GM21825 (cell line): Measurements from ENCODE around the gene BCL10.
"Not testable (repeated sequence)": the region's sequence is repeated elsewhere in the genome, so short reads cannot be mapped to it uniquely, and the experiment has no call there.

Experiments used
- ATAC-seq: cut with Tn5 transposase; IDR thresholded peaks from one replicate; pipeline ENCODE4 v1.9.1; 2021; ENCODE audit warnings: mild to moderate bottlenecking, moderate library complexity; ENCODE audit not compliant: unreplicated experiment

BCL10 gene

DNA sequence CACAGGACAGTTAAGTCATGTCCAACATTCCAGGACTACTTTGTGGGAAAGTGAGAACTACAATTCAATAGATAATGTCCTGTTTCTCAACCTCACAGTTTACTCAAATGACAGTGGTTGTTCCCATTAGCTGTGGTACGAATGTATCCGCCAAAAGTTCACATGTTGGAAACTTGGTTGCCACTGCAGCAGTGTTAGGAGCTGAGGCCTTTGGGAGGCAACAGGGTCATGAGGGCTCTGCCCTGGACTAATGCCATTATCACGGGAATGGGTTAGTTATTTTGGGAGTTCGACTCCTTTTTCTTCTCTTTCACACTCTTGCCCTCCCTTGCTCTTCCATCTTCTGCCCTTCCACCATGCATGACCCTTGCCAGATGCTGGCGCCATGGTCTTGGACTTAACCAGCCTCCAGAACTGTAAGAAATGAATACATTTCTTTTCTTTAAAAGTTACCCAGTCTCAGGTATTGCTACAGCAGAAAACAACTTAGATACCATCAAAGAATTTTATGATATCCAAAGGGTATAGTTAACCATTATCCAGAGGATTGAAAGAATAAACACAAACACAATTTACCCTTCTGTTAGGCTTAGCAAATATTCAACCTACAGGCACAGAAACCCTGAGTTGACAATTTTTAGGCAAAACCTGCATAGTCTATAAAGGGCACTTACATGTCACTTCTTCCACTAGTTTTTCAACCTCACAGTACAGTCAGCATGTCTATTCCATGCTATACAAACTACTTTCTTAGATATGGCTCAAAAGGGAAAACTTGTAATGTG, 7.4 kb downstream of the BCL10 start:
- no peak for ATAC-seq

DNA sequence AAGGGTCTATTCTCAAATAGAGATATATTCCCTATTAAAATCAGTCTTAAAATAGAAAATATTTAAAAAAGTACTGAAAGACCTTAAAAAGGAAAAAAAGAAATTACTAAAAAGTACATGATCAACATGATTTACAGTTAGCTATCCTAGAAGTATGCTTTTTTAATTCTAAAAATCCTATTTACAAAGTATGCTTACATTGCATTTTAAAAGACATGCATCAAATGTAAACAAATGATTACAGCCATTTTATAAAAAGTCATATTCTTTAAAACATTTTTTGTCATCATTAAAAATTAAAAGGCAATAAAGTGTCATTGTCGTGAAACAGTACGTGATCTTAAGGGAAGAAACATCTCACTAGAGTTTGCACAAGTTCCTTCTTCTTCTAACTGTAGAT, 9.1 kb downstream of the BCL10 start:
- no peak for ATAC-seq

DNA sequence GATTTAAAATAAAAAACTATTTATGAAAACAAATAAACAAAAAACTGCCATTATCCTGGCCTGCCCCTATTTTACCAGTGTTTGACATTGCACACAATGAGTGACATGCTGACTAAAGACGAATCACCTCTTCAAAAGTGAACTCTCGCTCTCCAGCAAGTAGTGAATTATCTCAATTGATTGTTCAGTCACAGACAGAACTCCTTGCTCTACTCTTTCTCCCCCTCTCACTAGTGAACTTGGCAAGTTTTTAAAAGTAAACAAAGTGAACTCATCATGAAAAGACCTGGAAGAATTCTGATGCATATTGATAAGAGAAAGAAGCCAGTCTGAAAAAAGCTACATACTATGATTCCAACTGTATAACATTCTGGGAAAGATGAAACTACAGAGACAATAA, 12.3 kb downstream of the BCL10 start:
- ATAC-seq: no peak

DNA sequence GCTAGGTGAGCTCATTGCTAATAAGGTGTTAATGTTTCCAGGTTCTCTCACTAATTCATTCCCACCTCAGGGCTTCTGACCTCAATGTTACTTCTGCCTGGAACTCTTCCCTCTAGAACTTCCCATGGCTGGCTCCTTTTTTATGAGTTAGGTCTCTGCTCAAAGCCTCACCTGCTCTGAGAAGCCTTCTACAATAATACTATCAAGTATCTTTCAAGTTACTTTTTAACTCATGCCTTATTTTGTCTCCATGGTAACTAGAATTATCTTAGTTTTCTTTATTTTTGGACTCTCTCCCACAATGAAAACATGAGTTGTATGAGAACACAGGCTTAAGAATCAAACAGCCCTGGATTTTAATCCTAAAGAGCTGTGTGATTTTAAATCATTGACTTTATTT, 13.4 kb downstream of the BCL10 start:
- ATAC-seq: no peak

DNA sequence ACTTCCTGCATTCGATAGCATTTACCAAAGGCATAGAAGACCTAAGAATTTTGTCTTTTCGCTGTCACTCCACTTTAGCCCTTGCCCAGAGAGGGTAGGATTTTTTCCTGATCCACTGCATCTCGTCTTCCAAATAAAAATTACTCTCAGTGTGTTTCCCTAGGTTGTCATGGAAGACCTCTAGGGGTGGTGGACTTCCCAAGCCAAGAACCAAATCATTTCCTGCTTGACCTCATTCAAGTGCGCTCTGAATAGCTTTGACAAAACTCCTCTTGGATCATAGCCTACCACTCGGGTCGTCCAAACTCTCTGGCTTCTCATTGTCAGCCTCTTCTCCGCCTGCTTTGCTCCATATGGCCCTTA, 16.5 kb downstream of the BCL10 start:
- no peak for ATAC-seq

DNA sequence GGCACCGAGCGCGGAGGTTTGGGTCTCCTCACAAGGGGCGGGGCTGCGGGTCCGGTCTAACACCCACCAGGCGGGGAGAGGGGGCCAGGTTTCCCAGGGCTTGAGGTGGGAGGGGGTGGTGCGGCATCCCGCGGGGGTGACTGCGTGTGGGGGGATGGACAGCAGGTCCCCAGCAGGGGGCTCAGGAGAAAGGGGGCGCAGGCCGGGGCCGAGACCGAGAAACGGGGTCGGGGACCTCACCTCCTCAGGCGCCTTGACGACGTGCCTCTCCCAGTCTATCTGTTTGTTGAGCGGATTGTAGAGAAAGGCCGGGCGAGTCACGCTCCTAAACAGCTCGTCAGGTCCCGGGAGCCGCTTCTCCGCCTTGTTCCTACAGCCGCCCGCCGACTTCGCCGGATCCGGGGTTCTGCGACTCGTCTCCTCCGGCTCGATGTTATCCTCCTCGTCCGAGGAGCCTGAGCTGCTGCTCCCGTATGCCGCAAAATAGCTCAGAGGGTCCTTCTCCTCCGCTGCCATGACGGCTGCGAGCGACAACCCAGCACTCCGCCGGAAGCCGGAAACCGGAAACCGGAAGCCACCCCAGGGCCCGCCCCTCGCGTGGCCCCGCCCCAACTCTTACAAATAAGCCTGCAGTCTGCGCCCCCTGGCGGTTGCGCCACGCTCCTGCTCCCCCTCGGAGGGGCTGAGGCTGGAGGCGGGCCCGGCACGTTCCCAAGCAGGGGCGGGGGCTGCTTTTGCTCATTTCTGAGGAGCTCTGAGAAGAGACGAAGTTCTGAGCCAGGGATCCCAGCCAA, 17.1 kb downstream of the BCL10 start, which contains the start of gene C1orf52:
Gene C1orf52 (minus strand): TSS at position 545 of the 794 bp plus-strand sequence. CDS start 29 bp downstream, at position 516.
- peak; percentile 98 for ATAC-seq

DNA sequence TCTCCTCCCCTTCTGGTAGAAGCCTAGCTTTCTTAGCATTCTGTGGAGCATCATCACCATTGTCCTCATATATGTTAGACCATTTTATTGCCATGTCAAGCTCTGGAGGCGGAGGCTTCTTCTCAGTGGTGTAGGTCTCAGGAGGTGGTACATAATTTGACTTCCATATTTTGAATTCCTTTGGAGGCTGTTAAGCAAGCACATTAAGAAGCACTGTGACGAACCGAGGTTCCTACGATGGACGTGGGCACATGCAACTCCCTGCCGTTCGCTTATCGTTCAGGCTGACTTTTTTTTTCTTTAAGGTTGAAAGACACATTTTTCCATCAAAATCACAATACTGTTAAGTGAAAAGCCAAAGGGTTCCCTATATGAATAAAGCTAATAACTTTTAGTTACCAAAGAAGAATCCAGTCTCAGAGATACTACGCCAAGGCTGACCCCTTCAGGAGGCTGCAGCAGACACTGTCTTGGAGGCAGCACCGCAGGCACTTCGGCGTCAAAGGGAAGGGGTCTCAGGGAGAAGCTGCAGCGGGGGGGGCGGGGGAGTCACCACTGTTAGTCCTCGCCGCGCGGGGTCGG, 17.8 kb downstream of the BCL10 start:
- no peak for ATAC-seq

DNA sequence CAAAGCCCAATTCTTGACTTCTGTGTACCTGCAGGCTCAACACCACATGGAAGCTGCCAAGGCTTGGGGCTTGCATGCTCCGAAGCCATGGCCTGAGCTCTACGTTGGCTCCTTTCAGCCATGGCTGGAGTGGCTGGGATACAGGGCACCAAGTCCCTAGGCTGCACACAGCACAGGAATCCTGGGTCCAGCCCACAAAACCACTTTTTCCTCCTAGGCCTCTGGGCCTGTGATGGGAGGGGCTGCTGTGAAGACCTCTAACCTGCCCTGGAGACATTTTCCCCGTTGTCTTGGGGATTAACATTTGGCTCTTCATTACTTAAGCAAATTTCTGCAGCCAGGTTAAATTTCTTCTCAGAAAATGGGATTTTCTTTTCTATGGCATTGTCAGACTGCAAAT, 27.4 kb downstream of the BCL10 start:
- ATAC-seq: not testable (repeated sequence)

DNA sequence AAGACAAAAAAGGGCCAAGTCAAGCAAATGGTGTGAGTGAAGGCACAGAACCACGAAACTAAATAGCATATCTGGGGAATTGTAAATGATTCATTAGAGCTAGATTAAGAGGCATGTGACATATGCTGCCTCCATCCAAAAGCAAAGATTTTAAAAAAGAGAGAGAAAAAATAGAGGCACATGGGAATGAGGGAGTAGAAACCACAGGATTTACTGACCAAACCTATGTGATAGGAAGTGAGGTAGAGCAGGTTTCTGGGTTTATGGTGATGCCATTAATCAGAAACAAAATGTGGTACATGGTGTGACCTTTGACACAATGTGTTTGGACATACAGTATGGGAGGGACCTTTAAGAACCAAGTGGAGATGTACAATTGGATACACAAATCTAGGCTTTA, 30.5 kb downstream of the BCL10 start:
- ATAC-seq: no peak

DNA sequence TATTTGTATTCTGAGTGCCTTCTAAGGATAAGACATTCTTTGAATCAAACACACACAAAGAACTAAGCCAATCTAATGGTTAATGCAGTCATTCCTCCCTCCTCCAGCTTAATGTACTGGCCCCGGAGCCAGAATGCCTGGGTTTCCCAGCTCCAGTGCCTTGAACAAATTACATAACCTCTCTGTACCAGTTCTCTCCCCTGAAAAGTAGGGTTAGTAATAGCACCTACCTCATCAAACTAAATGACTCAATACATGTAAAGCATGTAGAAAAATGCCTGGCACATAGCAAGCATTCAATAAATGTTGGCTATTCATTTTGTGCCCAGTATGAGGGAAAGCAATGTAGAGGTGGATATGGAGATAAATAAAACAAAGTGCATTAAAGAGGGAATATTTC, 31.0 kb downstream of the BCL10 start:
- ATAC-seq: no peak

DNA sequence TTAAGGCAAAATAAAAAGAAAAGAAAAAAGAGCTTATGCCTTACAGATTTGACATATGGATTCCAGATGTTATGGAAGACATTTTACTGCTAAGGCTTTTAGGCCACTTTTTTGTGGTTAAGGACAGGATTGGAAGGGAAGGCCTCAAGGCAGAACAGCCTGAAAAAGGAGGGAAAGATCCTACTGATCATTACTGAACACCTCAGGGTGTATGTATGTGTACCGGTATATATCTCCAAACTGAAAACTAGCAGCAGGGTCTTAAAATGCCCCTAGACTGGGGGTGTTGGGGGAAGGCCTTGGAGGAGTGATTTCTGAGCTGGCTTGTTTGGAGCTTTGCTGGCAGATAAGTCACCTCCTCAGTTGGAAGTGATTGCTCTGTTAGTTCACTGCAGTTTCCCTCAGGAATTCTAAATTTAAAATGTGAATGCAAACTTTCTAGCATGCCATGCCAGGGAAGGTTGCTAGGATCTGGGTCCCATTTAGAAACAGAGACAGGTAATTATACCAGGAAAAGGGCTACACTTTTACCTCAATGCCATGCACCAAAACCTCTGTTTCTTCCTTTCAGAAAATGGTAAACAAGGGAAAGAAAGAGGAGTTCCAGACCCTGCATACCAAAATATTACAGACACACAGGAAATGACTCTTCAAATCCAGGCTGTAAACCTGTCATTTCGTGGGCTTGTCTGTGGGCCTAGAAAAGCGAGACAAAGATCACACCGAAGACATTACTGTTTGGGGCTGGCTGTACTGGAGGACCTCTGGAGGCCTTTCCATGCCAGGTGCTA, 32.0 kb downstream of the BCL10 start:
- ATAC-seq: no peak

DNA sequence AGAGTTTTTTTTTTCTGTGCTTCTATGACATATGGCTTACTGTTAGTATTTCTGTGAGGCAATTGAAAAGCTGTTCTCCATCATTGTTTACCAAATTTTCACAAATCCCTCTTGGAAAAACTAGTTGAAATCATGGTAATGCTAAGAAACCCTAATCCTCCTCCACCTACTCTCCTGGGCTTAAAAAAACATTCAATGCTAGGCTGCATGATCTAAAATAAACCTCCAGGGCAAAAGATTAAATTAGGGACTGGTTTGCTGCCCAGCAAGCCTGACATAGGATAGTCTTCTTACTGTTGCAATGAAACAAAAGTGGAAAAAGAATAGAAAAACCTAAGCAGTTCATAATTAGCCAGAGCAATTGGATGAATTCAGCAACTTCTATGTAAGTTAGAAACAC, 33.1 kb downstream of the BCL10 start:
- no peak for ATAC-seq

DNA sequence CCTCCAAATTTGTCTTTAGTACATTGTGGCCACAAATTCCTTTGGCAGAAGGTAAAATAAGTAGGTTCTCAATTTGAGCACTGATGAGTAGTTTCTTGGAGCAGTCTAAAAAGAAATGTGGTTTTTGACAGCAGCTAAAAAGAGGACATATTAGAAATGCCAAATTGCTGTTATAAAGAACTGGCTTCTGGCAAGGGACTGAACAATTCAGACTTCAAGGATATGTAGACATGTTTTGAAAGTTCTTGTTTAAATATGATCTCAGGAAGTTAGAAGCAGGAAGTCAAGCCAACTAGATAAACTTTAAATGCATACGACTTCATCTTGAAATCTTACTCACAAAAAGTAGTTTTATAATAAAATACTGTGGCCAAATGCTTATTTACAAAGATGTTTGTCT, 35.8 kb downstream of the BCL10 start:
- no peak for ATAC-seq

DNA sequence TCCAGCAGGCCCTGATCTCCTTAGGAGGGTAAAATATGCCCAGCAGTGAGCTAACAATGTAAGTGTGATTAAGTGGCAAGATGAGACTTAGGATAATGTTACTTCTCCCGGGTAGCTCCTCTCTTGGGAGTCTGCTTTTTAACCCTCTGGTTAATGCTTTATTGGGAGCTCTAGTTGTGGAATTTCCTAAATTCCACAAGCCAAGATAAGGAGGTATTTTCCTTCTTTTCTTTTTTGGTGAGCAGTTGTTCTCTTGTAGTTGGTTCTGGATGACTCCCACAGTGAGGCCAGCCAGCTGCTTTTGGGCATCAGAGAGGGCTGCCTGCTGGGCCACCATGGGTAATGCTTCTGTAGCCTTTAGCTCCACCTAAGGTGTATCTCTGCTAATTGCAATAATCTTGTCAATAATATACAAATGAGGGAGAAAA, 36.2 kb downstream of the BCL10 start:
- ATAC-seq: no peak

DNA sequence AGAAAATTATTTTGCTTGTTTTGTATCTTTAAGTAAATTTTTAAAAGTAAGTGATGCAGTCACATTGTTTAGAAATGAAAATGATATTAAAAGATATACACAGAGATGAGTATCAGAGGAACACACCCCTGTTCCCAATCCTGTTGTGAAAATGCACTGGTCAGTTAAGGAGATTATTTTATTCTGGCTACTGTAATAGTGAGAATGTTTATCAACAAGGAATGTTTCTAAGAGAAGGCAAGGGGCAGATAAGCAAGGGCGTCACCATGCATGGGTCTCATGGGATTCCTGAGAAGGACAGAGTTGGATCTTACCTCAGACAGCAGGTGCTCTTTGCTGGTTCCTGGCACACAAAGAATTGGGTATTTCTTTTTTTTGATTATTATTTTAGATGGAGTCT, 38.8 kb downstream of the BCL10 start:
- ATAC-seq: no peak

DNA sequence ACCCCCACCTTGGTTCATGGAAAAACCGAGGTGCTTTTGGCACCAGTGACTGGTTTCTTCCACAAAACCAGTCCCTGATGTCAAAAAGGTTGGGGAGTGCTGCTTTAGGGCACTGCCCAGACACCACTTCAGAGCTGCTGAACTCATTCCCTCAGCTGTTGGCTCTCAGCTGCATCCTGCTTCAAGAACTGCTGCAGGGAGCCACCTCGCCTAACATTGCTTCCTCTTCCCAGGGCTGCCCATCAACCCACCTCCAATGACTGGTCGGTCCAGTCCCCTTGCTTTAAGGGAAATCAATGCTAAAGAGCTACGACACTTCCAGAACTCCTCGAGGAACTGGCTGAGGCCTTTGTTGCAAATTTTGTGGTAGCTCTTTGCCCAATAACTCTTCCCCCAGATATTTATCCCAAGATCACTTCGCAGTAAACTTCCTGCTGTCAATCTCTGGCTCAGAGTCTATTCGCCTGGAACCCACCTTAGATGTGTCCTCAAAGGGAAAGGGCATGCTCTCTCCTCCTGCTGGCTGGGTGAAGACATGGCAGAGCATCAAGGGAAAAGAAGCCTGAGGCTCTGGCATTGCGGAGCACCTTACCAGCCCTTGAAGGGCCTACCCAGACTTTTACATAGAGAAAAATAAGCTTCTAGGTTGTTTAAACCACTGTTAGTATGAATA, 46.0 kb downstream of the BCL10 start:
- ATAC-seq: no peak

DNA sequence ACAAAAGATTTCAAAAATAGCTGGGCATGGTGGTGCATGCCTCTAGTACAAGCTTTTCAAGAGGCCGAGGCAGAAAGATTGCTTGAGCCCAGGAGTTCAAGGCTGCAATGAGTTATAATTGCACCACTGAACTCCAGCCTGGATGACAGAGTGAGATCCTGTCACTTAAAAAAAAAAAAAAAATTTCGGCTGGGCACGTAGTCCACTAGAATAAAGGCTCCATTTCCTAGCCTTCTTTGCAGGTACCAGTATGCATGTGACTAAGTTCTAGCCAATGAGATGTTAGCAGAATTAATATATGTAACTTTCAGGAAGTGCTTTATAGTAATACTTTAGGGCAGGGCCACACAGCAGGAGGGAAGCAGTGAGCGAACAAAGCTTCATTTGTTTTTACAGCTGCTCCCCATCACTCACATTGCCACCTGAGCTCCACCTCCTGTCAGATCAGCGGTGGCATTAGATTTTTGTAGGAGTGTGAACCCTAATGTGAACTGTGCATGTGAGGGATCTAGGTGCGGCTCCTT, 46.8 kb downstream of the BCL10 start:
- ATAC-seq: no peak

DNA sequence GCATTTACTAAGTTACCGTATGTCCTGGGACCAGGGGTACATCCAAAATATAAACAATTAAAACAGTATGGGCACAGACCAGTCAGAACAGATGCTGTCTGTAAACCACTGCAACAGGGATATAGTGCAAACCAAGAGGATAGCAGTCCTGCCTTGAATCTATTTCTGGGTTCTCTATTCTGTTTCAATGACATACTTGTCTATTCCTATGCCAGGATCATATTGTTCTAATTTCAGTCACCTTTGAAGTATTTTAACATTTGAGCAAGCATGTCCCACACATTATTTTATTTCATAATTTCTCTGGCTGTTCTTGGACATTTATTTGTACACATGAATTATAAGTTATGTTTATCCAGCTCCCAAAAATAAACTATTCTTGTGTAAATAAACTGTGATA, 47.5 kb downstream of the BCL10 start:
- ATAC-seq: no peak

DNA sequence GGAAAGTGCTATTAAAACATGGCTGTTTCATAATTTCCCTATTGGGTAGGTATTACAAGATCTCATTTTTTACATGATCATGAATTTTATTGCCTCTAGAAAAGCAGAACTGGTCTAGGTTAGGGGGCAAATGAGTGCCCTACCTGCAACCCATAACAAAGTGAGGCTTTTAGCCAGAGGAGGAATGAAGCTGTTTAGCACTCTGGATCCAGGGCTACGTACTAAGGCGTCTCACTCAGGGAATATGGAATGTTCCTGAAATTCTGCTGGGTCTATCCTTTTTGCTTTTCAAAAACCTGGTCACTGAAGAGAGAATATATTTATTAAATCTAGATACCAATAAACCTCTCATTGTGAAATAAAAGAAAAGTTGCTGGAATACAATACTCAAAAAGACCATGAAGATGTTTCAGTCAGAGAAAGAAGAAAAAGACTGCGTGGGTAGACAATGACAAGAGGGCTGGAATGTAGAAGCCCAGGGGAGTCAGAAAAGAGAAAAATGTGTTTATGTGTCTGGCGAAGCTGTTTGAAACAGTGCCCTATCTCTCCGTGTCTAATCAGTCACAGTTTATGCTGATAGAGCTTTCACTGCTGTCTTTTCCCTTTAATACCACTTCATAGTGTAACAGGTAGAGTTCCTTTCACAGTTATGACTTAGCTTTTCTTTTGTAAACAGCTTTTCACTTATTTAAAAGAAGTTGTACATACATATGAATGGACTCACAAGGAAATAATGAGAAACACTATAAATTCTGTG, 50.6 kb downstream of the BCL10 start:
- ATAC-seq: no peak
